Fibroblast of mammary gland (primary cell): ENCODE data around the gene SDC4.

Source experiments
- DNase-seq: peaks from one replicate; pipeline ENCODE4 v3.0.0-alpha.2; 2010; ENCODE audit warnings: low read depth
- H3K4me3 ChIP-seq: 2 replicates; pipeline ENCODE4 v1.5.1; 2011; ENCODE audit warnings: low read depth, mild to moderate bottlenecking, low read length, moderate library complexity; ENCODE audit not compliant: control insufficient read depth
- CTCF ChIP-seq: conservative IDR thresholded peaks from 2 replicates; pipeline ENCODE4 v1.5.1; 2011; ENCODE audit warnings: low read depth, low read length, inconsistent platforms; ENCODE audit not compliant: control insufficient read depth, insufficient read depth

Gene SDC4

GRCh38 chr20:45387274-45387673 is 39.0 kb upstream of the SDC4 start:
- no peak for DNase-seq
- H3K4me3 ChIP-seq = no peak overlapping the region
- no peak for TF ChIP-seq CTCF

- H3K4me3 ChIP-seq = no peak within 1 kb of the TSS
- DNase-seq = no peak
- no peak for TF ChIP-seq CTCF
Observed at GRCh38 chr20:45378191-45378590, 30.0 kb upstream of the SDC4 start, which contains the start of gene TP53TG5. TSS of gene TP53TG5 (minus strand) at chr20:45378325. CDS start at chr20:45378236, 89 bp downstream.

GRCh38 chr20:45377269-45377668 is 29.0 kb upstream of the SDC4 start:
- no peak for TF ChIP-seq CTCF
- no peak overlapping the region for H3K4me3 ChIP-seq
- DNase-seq = no peak

GRCh38 chr20:45374966-45375365 is 26.7 kb upstream of the SDC4 start:
- DNase-seq = no peak
- no peak for TF ChIP-seq CTCF
- no peak overlapping the region for H3K4me3 ChIP-seq

GRCh38 chr20:45374101-45374467 is 25.9 kb upstream of the SDC4 start:
- no peak for DNase-seq
- no peak for TF ChIP-seq CTCF
- H3K4me3 ChIP-seq = peak overlapping the region; percentile 53

- peak overlapping the region; percentile 53 for H3K4me3 ChIP-seq
- TF ChIP-seq CTCF = peak; percentile 85
- DNase-seq = peak; percentile 78
Observed at GRCh38 chr20:45373353-45374100, 25.3 kb upstream of the SDC4 start.

- TF ChIP-seq CTCF = no peak
- no peak for DNase-seq
- no peak overlapping the region for H3K4me3 ChIP-seq
Observed at GRCh38 chr20:45372646-45373352, 24.6 kb upstream of the SDC4 start.
